K562 (cell line): ENCODE results near the gene PHKA1. TPM values are rescaled to one million over a fixed set of nuclear protein-coding genes. Genes with fewer than 3 reads are reported as not detected.

ENCODE experiments used
- ATAC-seq: fragments of 200-7000 bp; cut with Tn5 transposase; 3 replicates; pipeline ENCODE4 v1.9.1; 2020; ENCODE audit warnings: moderate library complexity
- BruUV-seq: library from RNA; stranded (reverse); fragments of 400-500 nt; replicated peaks from 2 replicates; lab custom pipeline; 2021; lab: Mats Ljungman, UMichigan
- CTCF ChIA-PET: fragments of 300-600 bp; formaldehyde crosslinking; extraction: SDS; loops from one replicate; lab custom pipeline; 2021; ENCODE audit warnings: low intra/inter-chr PET ratio; lab: Yijun Ruan, JAX
- POLR2A ChIA-PET: fragments of 300-600, 350-650 bp; sonication (Branson Sonifier 250); formaldehyde crosslinking; extraction: SDS; loops from one replicate; lab custom pipeline; 2021; ENCODE audit warnings: antibody characterized with exemption, inconsistent platforms; lab: Yijun Ruan, JAX
- DNase-seq, 4 experiments: peaks; one replicate each; pipeline versions ENCODE4 v3.0.0 to v3.0.0-alpha.2; 2011 to 2018; ENCODE audit warnings: low spot score in 3 of 4, mixed read lengths in 3 of 4; ENCODE audit errors: extremely low read depth in 1 of 4
- FAIRE-seq: peaks from 2 replicates; lab custom pipeline; 2011; peaks lifted over from hg19 to GRCh38; lab: Jason Lieb, UNC
- H2AFZ ChIP-seq: 2 replicates; pipeline ENCODE4 v1.6.0; 2011; ENCODE audit warnings: low read depth, low read length, control low read depth, inconsistent platforms
- H3K27ac ChIP-seq: fragments of 200-600 bp; 3 replicates; pipeline ENCODE4 v1.8.0; 2011; ENCODE audit warnings: low read depth, mild to moderate bottlenecking, control low read depth, inconsistent platforms, low read length, moderate library complexity, mixed read lengths; ENCODE audit errors: extremely low read depth
- H3K27me3 ChIP-seq, 2 experiments: fragments of 300-600 bp in 1 of 2; 2 replicates in 1 of 2; 3 replicates in 1 of 2; pipeline versions ENCODE4 v1.6.0 to v1.8.0; 2011; ENCODE audit warnings: inconsistent platforms in 2 of 2, low read length in 2 of 2, mild to moderate bottlenecking in 1 of 2, mixed read lengths in 1 of 2, moderate library complexity in 1 of 2; ENCODE audit not compliant: control insufficient read depth in 2 of 2, insufficient read depth in 2 of 2
- H3K36me3 ChIP-seq: fragments of 300-600 bp; 3 replicates; pipeline ENCODE4 v1.8.0; 2011; ENCODE audit warnings: mild to moderate bottlenecking, low read length, inconsistent platforms; ENCODE audit not compliant: control insufficient read depth, insufficient read depth
- H3K4me1 ChIP-seq, 2 experiments: fragments of 200-600 bp in 1 of 2; replicated peaks in 1 of 2; 2 replicates in 1 of 2; 3 replicates in 1 of 2; pipeline versions ENCODE4 v1.5.1 to v1.8.0; 2011; ENCODE audit warnings: inconsistent platforms in 2 of 2, low read length in 2 of 2, mild to moderate bottlenecking in 1 of 2, mixed read lengths in 1 of 2, moderate library complexity in 1 of 2; ENCODE audit not compliant: control insufficient read depth in 2 of 2, insufficient read depth in 2 of 2
- H3K4me2 ChIP-seq: 2 replicates; pipeline ENCODE4 v1.6.1; 2011; ENCODE audit warnings: low read length, control low read depth, inconsistent platforms, mixed read lengths; ENCODE audit not compliant: insufficient read depth
- H3K4me3 ChIP-seq: fragments of 200-600 bp; sonication (generic), shearing (Covaris generic); 2 replicates; pipeline ENCODE4 v1.5.1; 2016; ENCODE audit warnings: control low read depth, inconsistent platforms
- H3K79me2 ChIP-seq: fragments of 200-600 bp; 3 replicates; pipeline ENCODE4 v1.8.0; 2011; ENCODE audit warnings: low read length, inconsistent platforms; ENCODE audit not compliant: control insufficient read depth, insufficient read depth
- H3K9ac ChIP-seq, 2 experiments: 2 replicates each; pipeline versions ENCODE4 v1.6.0 to v1.6.1; 2011; ENCODE audit warnings: low read depth in 2 of 2, low read length in 2 of 2, control low read depth in 1 of 2, inconsistent platforms in 1 of 2, mild to moderate bottlenecking in 1 of 2, mixed read lengths in 1 of 2; ENCODE audit not compliant: insufficient read depth in 1 of 2
- H3K9me1 ChIP-seq: one replicate; pipeline ENCODE4 v1.6.0; 2011; ENCODE audit warnings: inconsistent platforms, mild to moderate bottlenecking, low read length, moderate library complexity; ENCODE audit not compliant: control insufficient read depth, insufficient read depth
- H3K9me3 ChIP-seq: replicated peaks from 2 replicates; pipeline ENCODE4 v1.5.1; 2011; ENCODE audit warnings: low read depth, low read length, inconsistent platforms; ENCODE audit not compliant: control insufficient read depth, insufficient read depth
- H4K20me1 ChIP-seq: replicated peaks from 2 replicates; pipeline ENCODE4 v1.6.1; 2011; ENCODE audit warnings: low read length, inconsistent platforms, mixed read lengths; ENCODE audit not compliant: control insufficient read depth, insufficient read depth
- CCAR2 ChIP-seq: fragments of 200-400 bp; formaldehyde crosslinking; IDR thresholded peaks from 2 replicates; pipeline ENCODE4 v1.6.1; 2017; ENCODE audit warnings: mild to moderate bottlenecking, low read depth, low read length
- CHAMP1 ChIP-seq: fragments of 450-650 bp; IDR thresholded peaks from 2 replicates; pipeline ENCODE4 v1.6.1; 2016; ENCODE audit warnings: mild to moderate bottlenecking
- MBD1 ChIP-seq: fragments of 250-450 bp; sonication (Bioruptor Pico); IDR thresholded peaks from 2 replicates; pipeline ENCODE4 v1.8.0; 2022; ENCODE audit warnings: inconsistent platforms
- ZBTB9 ChIP-seq: fragments of 450-650 bp; formaldehyde crosslinking; IDR thresholded peaks from 2 replicates; pipeline ENCODE4 v1.4.0; 2020; ENCODE audit warnings: mild to moderate bottlenecking, moderate library complexity
- WGBS: fragments of 100-300 bp; shearing (Covaris generic); methylation state at CpG from one replicate; pipeline ENCODE4 v1.1.6; 2016; ENCODE audit warnings: low coverage, mixed read lengths; ENCODE audit not compliant: insufficient coverage; ENCODE audit errors: missing lambda C conversion rate; 5-methylcytosine and 5-hydroxymethylcytosine counted together
- in situ Hi-C: fragments of 300-500 bp; cut with MboI; formaldehyde crosslinking; loops from 4 replicates; pipeline ENCODE4 v1.15.0; 2018; ENCODE audit warnings: inconsistent platforms, mixed read lengths
- intact Hi-C: fragments of 100-400 bp; cut with micrococcal nuclease; formaldehyde crosslinking; loops from 2 replicates; pipeline ENCODE4 v1.14.2; 2022
- polyA plus RNA-seq, 8 experiments: library from polyadenylated mRNA; depleted of rRNA in 4 of 8; stranded (reverse) in 5 of 8; unstranded in 3 of 8; fragments of >200 nt; fragmentation: Nextera tagmentation in 2 of 8; fragmentation: Illumina TruSeq in 1 of 8; extraction: Ambion mirVana in 2 of 8; extraction: Trizol in 1 of 8; gene quantifications; 2 replicates each; pipeline versions ENCODE4 v1.2.1 to v1.2.3, GENCODE V29; 2011 to 2014; ENCODE audit warnings: inconsistent platforms in 1 of 8, missing spikeins in 1 of 8
- total RNA-seq, 7 experiments: library from RNA; depleted of rRNA in 6 of 7; stranded (reverse); fragments of >200 nt in 6 of 7; fragmentation: Illumina TruSeq in 2 of 7; extraction: Trizol in 2 of 7; gene quantifications; 2 replicates each; pipeline versions ENCODE4 v1.2.1 to v1.2.3, GENCODE V29; 2011 to 2021; ENCODE audit warnings: low replicate concordance in 1 of 7

The PHKA1 gene
- total and polyA plus RNA-seq, 9 of the 15 experiments (the other 6 are each of a cell fraction or from before 2014, with no cell fraction given): 2.4 to 9.6 (median 5.8) TPM

- no peak for TF ChIP-seq ZBTB9 (CRISPR knock-in tag)
- TF ChIP-seq, all 486 proteins: peak for 0
These were observed 69.2 kb downstream of the PHKA1 start (continued) for GRCh38 chrX:72644946-72645345.

GRCh38 chrX:72641611-72642010 is 72.5 kb downstream of the PHKA1 start:
- intact Hi-C loops: no loop called here
- ATAC-seq: no peak

More at GRCh38 chrX:72641611-72642010, 72.5 kb downstream of the PHKA1 start:
- no peak overlapping the region for H3K27ac ChIP-seq
- no peak for FAIRE-seq
- no peaks in the 10 kb centered on the region for H3K4me1 ChIP-seq
- H3K9me3 ChIP-seq: no peaks in the 10 kb centered on the region
- no peaks in the 10 kb centered on the region for H4K20me1 ChIP-seq
- BruUV-seq: no TSS peak
- no peaks in the 10 kb centered on the region for H3K27me3 ChIP-seq
- 0 out of 3 replicates have a peak, but pooled peaks cover 2% of the 10 kb centered on the region for H3K36me3 ChIP-seq
- no peak overlapping the region for H2AFZ ChIP-seq
- no peak overlapping the region for H3K9ac ChIP-seq
- no peaks in the 10 kb centered on the region for H3K79me2 ChIP-seq
- 54% methylated on average over 4 of the region's 4 CpGs for WGBS
- no peaks in the 10 kb centered on the region for H3K9me1 ChIP-seq
- in situ Hi-C loops: no loop called here
- CTCF ChIA-PET: no interaction called here
- POLR2A ChIA-PET: no interaction called here
- no peak overlapping the region for H3K4me3 ChIP-seq
- no peak overlapping the region for H3K4me2 ChIP-seq
- no peak for TF ChIP-seq CCAR2
- no peak for TF ChIP-seq MBD1 (CRISPR knock-in tag)
- no peak for TF ChIP-seq CHAMP1
- TF ChIP-seq, all 486 proteins: peak for 0
- DNase-seq: no peak
